Loucy (cell line): ENCODE measurements around the gene SQOR.

Experiments used
- EZH2phosphoT487 ChIP-seq: fragments of 200-600 bp; IDR thresholded peaks from 2 replicates; pipeline ENCODE4 v1.6.1; 2018; ENCODE audit warnings: antibody characterized with exemption, mild to moderate bottlenecking, moderate library complexity, borderline replicate concordance
- TF ChIP-seq, protein P1 (sequence below): fragments of 200-600 bp; sonication (generic); conservative IDR thresholded peaks from 2 replicates; pipeline ENCODE4 v1.5.1; 2014; ENCODE audit warnings: mild to moderate bottlenecking, antibody characterized with exemption, low read length

- TF ChIP-seq, protein P1, sequence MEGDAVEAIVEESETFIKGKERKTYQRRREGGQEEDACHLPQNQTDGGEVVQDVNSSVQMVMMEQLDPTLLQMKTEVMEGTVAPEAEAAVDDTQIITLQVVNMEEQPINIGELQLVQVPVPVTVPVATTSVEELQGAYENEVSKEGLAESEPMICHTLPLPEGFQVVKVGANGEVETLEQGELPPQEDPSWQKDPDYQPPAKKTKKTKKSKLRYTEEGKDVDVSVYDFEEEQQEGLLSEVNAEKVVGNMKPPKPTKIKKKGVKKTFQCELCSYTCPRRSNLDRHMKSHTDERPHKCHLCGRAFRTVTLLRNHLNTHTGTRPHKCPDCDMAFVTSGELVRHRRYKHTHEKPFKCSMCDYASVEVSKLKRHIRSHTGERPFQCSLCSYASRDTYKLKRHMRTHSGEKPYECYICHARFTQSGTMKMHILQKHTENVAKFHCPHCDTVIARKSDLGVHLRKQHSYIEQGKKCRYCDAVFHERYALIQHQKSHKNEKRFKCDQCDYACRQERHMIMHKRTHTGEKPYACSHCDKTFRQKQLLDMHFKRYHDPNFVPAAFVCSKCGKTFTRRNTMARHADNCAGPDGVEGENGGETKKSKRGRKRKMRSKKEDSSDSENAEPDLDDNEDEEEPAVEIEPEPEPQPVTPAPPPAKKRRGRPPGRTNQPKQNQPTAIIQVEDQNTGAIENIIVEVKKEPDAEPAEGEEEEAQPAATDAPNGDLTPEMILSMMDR = no peak
- TF ChIP-seq EZH2phosphoT487 = no peak
These were observed 13.8 kb downstream of the SQOR start for GRCh38 chr15:45648521-45649200.
